Loucy (cell line): ENCODE measurements around the gene RNF43.

Experiments
- H2AFZ ChIP-seq: fragments of 200-600 bp; sonication (generic); 2 replicates; pipeline ENCODE4 v1.6.0; 2016; ENCODE audit warnings: antibody characterized with exemption, mild to moderate bottlenecking, low read length, moderate library complexity
- H3F3A ChIP-seq: fragments of 200-600 bp; 2 replicates; pipeline ENCODE4 v1.6.0; 2016; ENCODE audit warnings: antibody characterized with exemption, low read depth, mild to moderate bottlenecking
- H3K27me3 ChIP-seq: fragments of 200-600 bp; sonication (generic); 2 replicates; pipeline ENCODE4 v1.6.1; 2014; ENCODE audit warnings: low read length, mild to moderate bottlenecking; ENCODE audit not compliant: insufficient read depth, poor library complexity, severe bottlenecking
- H3K36me3 ChIP-seq: fragments of 200-600 bp; sonication (generic); 2 replicates; pipeline ENCODE4 v1.6.1; 2016; ENCODE audit warnings: low read length; ENCODE audit not compliant: insufficient read depth
- H3K4me1 ChIP-seq: fragments of 200-600 bp; sonication (generic); 2 replicates; pipeline ENCODE4 v1.5.1; 2014; ENCODE audit warnings: low read length, mild to moderate bottlenecking; ENCODE audit not compliant: insufficient read depth, poor library complexity, severe bottlenecking
- H3K4me2 ChIP-seq: fragments of 200-600 bp; sonication (generic); 2 replicates; pipeline ENCODE4 v1.6.0; 2014; ENCODE audit warnings: antibody characterized with exemption, low read length, low read depth, mild to moderate bottlenecking; ENCODE audit not compliant: poor library complexity, severe bottlenecking
- H3K4me3 ChIP-seq: fragments of 200-600 bp; sonication (generic); 2 replicates; pipeline ENCODE4 v1.5.1; 2014; ENCODE audit warnings: low read length, mild to moderate bottlenecking, mixed read lengths; ENCODE audit not compliant: poor library complexity, severe bottlenecking
- H3K79me2 ChIP-seq: fragments of 200-600 bp; sonication (generic); 2 replicates; pipeline ENCODE4 v1.6.1; 2014; ENCODE audit warnings: low read length; ENCODE audit not compliant: insufficient read depth
- H3K9ac ChIP-seq: fragments of 200-600 bp; sonication (generic); 2 replicates; pipeline ENCODE4 v1.6.0; 2014; ENCODE audit warnings: mild to moderate bottlenecking, low read depth, low read length, moderate library complexity; ENCODE audit not compliant: poor library complexity, severe bottlenecking
- H3K9me2 ChIP-seq: fragments of 200-600 bp; sonication (generic); replicated peaks from 2 replicates; pipeline ENCODE4 v1.6.1; 2016; ENCODE audit warnings: low read depth, low read length, mixed read lengths
- H3K9me3 ChIP-seq: fragments of 200-600 bp; sonication (generic); 2 replicates; pipeline ENCODE4 v1.6.1; 2014; ENCODE audit warnings: mild to moderate bottlenecking, antibody characterized with exemption, low read length, low read depth; ENCODE audit not compliant: insufficient read depth
- H4K20me1 ChIP-seq: fragments of 200-600 bp; sonication (generic); 2 replicates; pipeline ENCODE4 v1.6.0; 2014; ENCODE audit warnings: antibody characterized with exemption, low read length, mild to moderate bottlenecking; ENCODE audit not compliant: insufficient read depth, poor library complexity, severe bottlenecking
- EZH2phosphoT487 ChIP-seq: fragments of 200-600 bp; IDR thresholded peaks from 2 replicates; pipeline ENCODE4 v1.6.1; 2018; ENCODE audit warnings: antibody characterized with exemption, mild to moderate bottlenecking, moderate library complexity, borderline replicate concordance
- TF ChIP-seq, protein P1 (sequence below): fragments of 200-600 bp; sonication (generic); conservative IDR thresholded peaks from 2 replicates; pipeline ENCODE4 v1.5.1; 2014; ENCODE audit warnings: mild to moderate bottlenecking, antibody characterized with exemption, low read length

RNF43 gene

DNA sequence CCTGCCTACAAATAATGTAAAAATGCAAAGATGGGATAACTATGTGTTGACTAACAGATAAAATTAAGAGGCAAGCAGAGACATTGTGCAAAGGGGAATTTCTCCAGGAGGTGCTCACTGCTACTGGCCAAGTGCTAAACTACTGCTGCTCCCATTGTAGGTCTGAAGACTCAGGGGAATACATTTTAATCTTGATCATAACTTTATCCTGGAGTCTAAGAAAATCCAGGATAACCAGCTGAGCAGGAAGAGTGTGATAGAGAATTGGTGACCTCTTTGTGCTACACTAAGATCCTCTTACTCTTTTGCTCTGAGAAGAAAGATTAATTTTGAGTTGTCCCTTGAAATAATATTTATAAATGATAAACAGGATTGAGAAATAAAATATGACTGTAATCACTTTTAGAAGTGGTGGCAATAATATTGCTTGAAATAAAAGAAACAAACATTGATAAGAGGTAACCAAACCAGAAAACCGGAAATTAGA is 5.9 kb downstream of the RNF43 start:
- no peaks in the 10 kb centered on the region for H3K27me3 ChIP-seq
- TF ChIP-seq EZH2phosphoT487: no peak
- TF ChIP-seq, protein P1, sequence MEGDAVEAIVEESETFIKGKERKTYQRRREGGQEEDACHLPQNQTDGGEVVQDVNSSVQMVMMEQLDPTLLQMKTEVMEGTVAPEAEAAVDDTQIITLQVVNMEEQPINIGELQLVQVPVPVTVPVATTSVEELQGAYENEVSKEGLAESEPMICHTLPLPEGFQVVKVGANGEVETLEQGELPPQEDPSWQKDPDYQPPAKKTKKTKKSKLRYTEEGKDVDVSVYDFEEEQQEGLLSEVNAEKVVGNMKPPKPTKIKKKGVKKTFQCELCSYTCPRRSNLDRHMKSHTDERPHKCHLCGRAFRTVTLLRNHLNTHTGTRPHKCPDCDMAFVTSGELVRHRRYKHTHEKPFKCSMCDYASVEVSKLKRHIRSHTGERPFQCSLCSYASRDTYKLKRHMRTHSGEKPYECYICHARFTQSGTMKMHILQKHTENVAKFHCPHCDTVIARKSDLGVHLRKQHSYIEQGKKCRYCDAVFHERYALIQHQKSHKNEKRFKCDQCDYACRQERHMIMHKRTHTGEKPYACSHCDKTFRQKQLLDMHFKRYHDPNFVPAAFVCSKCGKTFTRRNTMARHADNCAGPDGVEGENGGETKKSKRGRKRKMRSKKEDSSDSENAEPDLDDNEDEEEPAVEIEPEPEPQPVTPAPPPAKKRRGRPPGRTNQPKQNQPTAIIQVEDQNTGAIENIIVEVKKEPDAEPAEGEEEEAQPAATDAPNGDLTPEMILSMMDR: no peak
- H3K9ac ChIP-seq: peak overlapping the region; percentile 76
- H3K4me2 ChIP-seq: peak overlapping the region; percentile 78
- peak overlapping the region; percentile 77 for H3K4me3 ChIP-seq
- H3K4me1 ChIP-seq: peaks cover 76% of the 10 kb centered on the region
- H3K79me2 ChIP-seq: peaks cover 100% of the 10 kb centered on the region
- no peaks in the 10 kb centered on the region for H3K9me2 ChIP-seq
- no peaks in the 10 kb centered on the region for H3K9me3 ChIP-seq
- no peaks in the 10 kb centered on the region for H3F3A ChIP-seq
- H4K20me1 ChIP-seq: peaks cover 3% of the 10 kb centered on the region
- H3K36me3 ChIP-seq: no peaks in the 10 kb centered on the region
- no peak overlapping the region for H2AFZ ChIP-seq

DNA sequence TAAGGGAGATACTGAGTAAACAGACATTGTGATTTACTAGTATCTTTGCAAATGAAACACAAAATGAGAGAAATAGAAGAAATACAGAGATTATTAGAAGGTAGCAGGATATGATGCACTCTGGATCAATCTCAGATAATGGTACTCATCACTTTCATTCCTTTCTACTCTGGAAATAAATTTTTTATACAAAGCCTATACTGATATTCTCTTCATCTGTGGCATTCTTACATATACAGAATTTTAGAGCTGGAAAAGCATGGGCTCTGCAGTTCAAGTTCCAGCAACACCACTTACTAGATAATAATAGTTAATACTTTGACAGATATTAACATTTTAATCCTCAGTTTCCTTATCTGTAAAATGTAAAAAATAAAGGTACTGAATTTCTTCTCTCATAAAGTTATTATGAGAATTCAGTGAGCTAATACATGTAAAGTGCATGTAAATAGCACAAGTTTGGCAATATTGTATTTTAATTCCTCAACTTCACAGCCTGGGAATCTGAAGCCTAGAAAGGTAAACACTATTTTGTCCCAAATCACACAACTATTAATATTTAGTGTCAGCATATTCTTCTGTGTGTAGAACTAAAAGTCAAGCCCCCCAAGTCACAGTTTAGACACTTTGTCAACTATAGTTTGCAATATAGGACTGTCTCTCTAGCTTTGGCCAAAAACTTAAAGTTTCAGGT is 6.5 kb downstream of the RNF43 start:
- Histone ChIP-seq H3F3A (no peaks in the 10 kb centered on the region), H3K9ac (peak overlapping the region; percentile 76), H2AFZ (no peak overlapping the region), H3K27me3 (no peaks in the 10 kb centered on the region), H3K4me3 (peak overlapping the region; percentile 77), H4K20me1 (peaks cover 7% of the 10 kb centered on the region), H3K79me2 (peaks cover 100% of the 10 kb centered on the region), H3K9me3 (no peaks in the 10 kb centered on the region), H3K9me2 (no peaks in the 10 kb centered on the region), H3K4me1 (peaks cover 75% of the 10 kb centered on the region), H3K4me2 (peak overlapping the region; percentile 78), H3K36me3 (no peaks in the 10 kb centered on the region)
- TF ChIP-seq, protein P1: no peak
- no peak for TF ChIP-seq EZH2phosphoT487

DNA sequence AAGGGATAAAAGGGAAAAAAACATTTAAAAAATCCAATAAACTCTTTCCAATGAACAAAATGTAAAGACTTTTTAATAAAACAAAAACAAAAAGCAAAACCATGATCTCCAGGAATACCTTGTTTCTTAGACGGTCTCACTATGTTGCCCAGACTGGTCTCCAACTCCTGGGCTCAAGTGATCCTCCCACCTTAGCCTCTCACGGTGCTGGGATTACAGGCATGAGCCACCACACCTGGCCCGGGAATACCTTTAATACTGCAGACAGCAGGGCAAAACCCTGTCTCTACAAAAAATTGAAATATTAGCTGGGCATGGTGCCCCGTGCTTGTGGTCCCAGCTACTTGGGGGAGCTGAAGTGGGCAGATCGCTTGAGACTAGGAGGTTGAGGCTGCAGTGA is 7.9 kb downstream of the RNF43 start:
- no peak for TF ChIP-seq EZH2phosphoT487
- TF ChIP-seq, protein P1: no peak
- peaks cover 100% of the 10 kb centered on the region for H3K79me2 ChIP-seq
- H2AFZ ChIP-seq: no peak overlapping the region
- H4K20me1 ChIP-seq: peaks cover 7% of the 10 kb centered on the region
- H3K4me3 ChIP-seq: peak overlapping the region; percentile 77
- peak overlapping the region; percentile 76 for H3K9ac ChIP-seq
- no peaks in the 10 kb centered on the region for H3F3A ChIP-seq
- H3K4me2 ChIP-seq: peak overlapping the region; percentile 78
- no peaks in the 10 kb centered on the region for H3K27me3 ChIP-seq
- H3K9me2 ChIP-seq: no peaks in the 10 kb centered on the region
- no peaks in the 10 kb centered on the region for H3K36me3 ChIP-seq
- no peaks in the 10 kb centered on the region for H3K9me3 ChIP-seq
- H3K4me1 ChIP-seq: peaks cover 72% of the 10 kb centered on the region
